Neuronal stem cell (in vitro differentiated cells): ENCODE measurements around the gene AKNAD1.

Experiments
- DNase-seq: peaks from one replicate; pipeline ENCODE4 v3.0.0-alpha.2; 2013; ENCODE audit warnings: low spot score
- H2AFZ ChIP-seq: one replicate; pipeline ENCODE4 v1.6.1; 2013; ENCODE audit warnings: mild to moderate bottlenecking, low read length, inconsistent platforms
- H2AK5ac ChIP-seq: 2 replicates; pipeline ENCODE4 v1.6.1; 2013; ENCODE audit warnings: low read depth, mild to moderate bottlenecking, inconsistent platforms, low read length, moderate library complexity, mixed read lengths
- H2BK120ac ChIP-seq: 2 replicates; pipeline ENCODE4 v1.6.1; 2013; ENCODE audit warnings: low read depth, mild to moderate bottlenecking, inconsistent platforms, low read length, moderate library complexity, mixed read lengths
- H2BK12ac ChIP-seq: one replicate; pipeline ENCODE4 v1.6.1; 2013; ENCODE audit warnings: low read length, inconsistent platforms
- H2BK15ac ChIP-seq: 2 replicates; pipeline ENCODE4 v1.6.1; 2013; ENCODE audit warnings: mild to moderate bottlenecking, low read length, inconsistent platforms, mixed read lengths
- H2BK5ac ChIP-seq: one replicate; pipeline ENCODE4 v1.6.1; 2013; ENCODE audit warnings: inconsistent platforms, mild to moderate bottlenecking, low read length, moderate library complexity
- H3K14ac ChIP-seq: one replicate; pipeline ENCODE4 v1.6.1; 2013; ENCODE audit warnings: low read length, inconsistent platforms
- H3K18ac ChIP-seq: 2 replicates; pipeline ENCODE4 v1.6.1; 2013; ENCODE audit warnings: low read length, inconsistent platforms
- H3K23ac ChIP-seq: 2 replicates; pipeline ENCODE4 v1.6.1; 2013; ENCODE audit warnings: low read depth, mild to moderate bottlenecking, mixed read lengths, low read length, inconsistent platforms; ENCODE audit not compliant: poor library complexity
- H3K27ac ChIP-seq: replicated peaks from 3 replicates; pipeline ENCODE4 v1.5.1; 2013; ENCODE audit warnings: low read length, inconsistent platforms
- H3K27me3 ChIP-seq, 3 experiments: 2 replicates each; pipeline ENCODE4 v1.6.1; 2013; ENCODE audit warnings: low read length in 3 of 3, mild to moderate bottlenecking in 2 of 3, inconsistent platforms in 1 of 3, low read depth in 1 of 3, mixed read lengths in 1 of 3, moderate library complexity in 1 of 3; ENCODE audit not compliant: control insufficient read depth in 3 of 3, insufficient read depth in 3 of 3
- H3K36me3 ChIP-seq, 2 donors: replicated peaks in 1 of 2; 2 replicates each; pipeline ENCODE4 v1.6.1; 2013; ENCODE audit warnings: low read length in 2 of 2; ENCODE audit not compliant: control insufficient read depth in 2 of 2, insufficient read depth in 2 of 2
- H3K4ac ChIP-seq: 2 replicates; pipeline ENCODE4 v1.6.1; 2013; ENCODE audit warnings: inconsistent platforms, mild to moderate bottlenecking, low read length, moderate library complexity
- H3K4me1 ChIP-seq, 2 donors: 1 replicate in 1 of 2; 2 replicates in 1 of 2; pipeline ENCODE4 v1.6.1; 2013; ENCODE audit warnings: low read length in 2 of 2, low read depth in 1 of 2; ENCODE audit not compliant: control insufficient read depth in 2 of 2, insufficient read depth in 1 of 2
- H3K4me2 ChIP-seq: one replicate; pipeline ENCODE4 v1.6.1; 2013; ENCODE audit warnings: mild to moderate bottlenecking, low read length, inconsistent platforms; ENCODE audit not compliant: insufficient read depth, poor library complexity, severe bottlenecking
- H3K4me3 ChIP-seq, 2 donors: 2 replicates each; pipeline ENCODE4 v1.5.1; 2013; ENCODE audit warnings: low read length in 2 of 2, mild to moderate bottlenecking in 2 of 2, inconsistent platforms in 1 of 2, moderate library complexity in 1 of 2
- H3K79me1 ChIP-seq: one replicate; pipeline ENCODE4 v1.6.1; 2013; ENCODE audit warnings: low read depth, mild to moderate bottlenecking, inconsistent platforms, low read length, moderate library complexity
- H3K9ac ChIP-seq: one replicate; pipeline ENCODE4 v1.6.1; 2013; ENCODE audit warnings: mild to moderate bottlenecking, low read depth, low read length, inconsistent platforms; ENCODE audit not compliant: poor library complexity
- H3K9me3 ChIP-seq, 2 donors: replicated peaks in 1 of 2; 2 replicates each; pipeline versions ENCODE3 to v1.6.1; 2013; ENCODE audit warnings: low read length in 2 of 2, mild to moderate bottlenecking in 2 of 2, inconsistent platforms in 1 of 2, low read depth in 1 of 2, mixed read lengths in 1 of 2, moderate library complexity in 1 of 2; ENCODE audit not compliant: control insufficient read depth in 2 of 2, insufficient read depth in 1 of 2
- H4K8ac ChIP-seq: one replicate; pipeline ENCODE4 v1.6.1; 2013; ENCODE audit warnings: low read depth, mild to moderate bottlenecking, inconsistent platforms, low read length, moderate library complexity
- H4K91ac ChIP-seq: one replicate; pipeline ENCODE4 v1.6.1; 2013; ENCODE audit warnings: low read length, low read depth, mild to moderate bottlenecking, inconsistent platforms; ENCODE audit not compliant: poor library complexity
- WGBS, 2 donors: extraction: QIAGEN DNeasy Blood & Tissue Kit; methylation state at CpG; one replicate each; pipeline ENCODE4 v1.1.7; 2013; ENCODE audit warnings: missing lambda C conversion rate in 2 of 2, mixed read lengths in 1 of 2; ENCODE audit not compliant: insufficient read length in 2 of 2, insufficient replicate concordance in 1 of 2; ENCODE audit errors: extremely low coverage in 2 of 2; 5-methylcytosine and 5-hydroxymethylcytosine counted together

Gene AKNAD1

DNA sequence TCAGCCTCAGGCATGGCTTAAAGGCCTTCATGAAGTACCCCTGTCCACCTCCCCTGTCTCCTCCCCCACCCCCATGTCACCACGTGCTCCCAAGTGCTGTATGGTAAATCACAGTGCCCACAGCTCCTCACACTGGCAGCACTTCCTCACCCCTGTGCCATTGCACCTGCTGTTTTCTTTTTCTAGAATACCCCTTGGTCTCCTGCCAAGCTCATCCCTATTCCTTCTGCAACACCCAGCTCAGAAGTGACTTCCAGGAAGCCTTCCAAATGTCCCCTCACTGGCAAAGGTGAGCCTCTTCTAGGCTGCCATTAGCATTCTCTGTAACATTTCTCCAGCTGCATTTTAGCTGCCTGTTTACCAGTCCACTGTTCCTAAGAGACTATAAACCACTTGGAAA lies 9.4 kb downstream of the AKNAD1 start:
- H3K27me3 ChIP-seq: peaks cover 0 to 2% (median 0%) of the 10 kb centered on the region in 3 experiments
- no peak overlapping the region for H2BK12ac ChIP-seq
- H3K4ac ChIP-seq: no peak overlapping the region
- no peak overlapping the region for H3K14ac ChIP-seq
- no peak overlapping the region for H3K4me2 ChIP-seq
- no peak overlapping the region for H3K27ac ChIP-seq
- no peak overlapping the region for H2BK120ac ChIP-seq
- no peak overlapping the region for H2BK5ac ChIP-seq
- peaks cover 2 to 7% of the 10 kb centered on the region in 2 donors for H3K4me1 ChIP-seq
- no peaks in the 10 kb centered on the region for H3K9me3 ChIP-seq
- H2AFZ ChIP-seq: no peak overlapping the region
- no peak overlapping the region for H4K8ac ChIP-seq
- no peak overlapping the region for H2AK5ac ChIP-seq
- no peak overlapping the region for H2BK15ac ChIP-seq
- H3K18ac ChIP-seq: no peak overlapping the region
- no peaks in the 10 kb centered on the region for H3K36me3 ChIP-seq
- no peak for DNase-seq
- no peaks in the 10 kb centered on the region for H3K79me1 ChIP-seq
- WGBS, 2 donors: no CpG with 5 or more reads among the region's 1 CpG
- H3K4me3 ChIP-seq: no peak overlapping the region
- H3K9ac ChIP-seq: no peak overlapping the region
- no peak overlapping the region for H4K91ac ChIP-seq
- no peak overlapping the region for H3K23ac ChIP-seq

GRCh38 chr1:108845991-108846390 lies 10.9 kb downstream of the AKNAD1 start:
- H3K23ac ChIP-seq: no peak overlapping the region
- peaks cover 0 to under 1% (median 0%) of the 10 kb centered on the region in 3 experiments for H3K27me3 ChIP-seq
- H4K91ac ChIP-seq: no peak overlapping the region
- no peak overlapping the region for H2AK5ac ChIP-seq
- H3K27ac ChIP-seq: no peak overlapping the region
- no peak overlapping the region for H2BK120ac ChIP-seq
- no peak overlapping the region for H3K9ac ChIP-seq
- no peak overlapping the region for H2BK5ac ChIP-seq
- no peaks in the 10 kb centered on the region for H3K9me3 ChIP-seq
- H4K8ac ChIP-seq: no peak overlapping the region
- no peak overlapping the region for H3K4ac ChIP-seq
- H3K18ac ChIP-seq: no peak overlapping the region
- no peaks in the 10 kb centered on the region for H3K36me3 ChIP-seq
- peaks cover 0 to 8% of the 10 kb centered on the region in 2 donors for H3K4me1 ChIP-seq
- peak overlapping the region; percentile 55 for H2AFZ ChIP-seq
- no CpG with 5 or more reads among the region's 6 CpGs for WGBS, 2 donors
- H2BK12ac ChIP-seq: no peak overlapping the region
- no peak overlapping the region for H3K4me3 ChIP-seq
- no peak for DNase-seq
- no peak overlapping the region for H2BK15ac ChIP-seq
- H3K4me2 ChIP-seq: no peak overlapping the region
- no peaks in the 10 kb centered on the region for H3K79me1 ChIP-seq
- no peak overlapping the region for H3K14ac ChIP-seq

- no peak overlapping the region for H2AK5ac ChIP-seq
- H2BK120ac ChIP-seq: no peak overlapping the region
- no peak for DNase-seq
- no peak overlapping the region for H4K8ac ChIP-seq
- peaks cover 0 to 8% of the 10 kb centered on the region in 2 donors for H3K4me1 ChIP-seq
- no peaks in the 10 kb centered on the region for H3K79me1 ChIP-seq
- no peak overlapping the region for H2BK12ac ChIP-seq
- H3K9me3 ChIP-seq: no peaks in the 10 kb centered on the region
- H3K4me3 ChIP-seq: no peak overlapping the region
- H3K27ac ChIP-seq: no peak overlapping the region
- no peaks in the 10 kb centered on the region for H3K27me3 ChIP-seq
- no peaks in the 10 kb centered on the region for H3K36me3 ChIP-seq
- no peak overlapping the region for H2BK15ac ChIP-seq
- H3K14ac ChIP-seq: no peak overlapping the region
- H3K4me2 ChIP-seq: no peak overlapping the region
- no CpG with 5 or more reads among the region's 4 CpGs for WGBS, 2 donors
- no peak overlapping the region for H3K4ac ChIP-seq
- H2AFZ ChIP-seq: peak overlapping the region; percentile 33
- no peak overlapping the region for H3K9ac ChIP-seq
- H2BK5ac ChIP-seq: no peak overlapping the region
- no peak overlapping the region for H4K91ac ChIP-seq
- no peak overlapping the region for H3K23ac ChIP-seq
- no peak overlapping the region for H3K18ac ChIP-seq
Measured at GRCh38 chr1:108845446-108845845, 11.4 kb downstream of the AKNAD1 start.

DNA sequence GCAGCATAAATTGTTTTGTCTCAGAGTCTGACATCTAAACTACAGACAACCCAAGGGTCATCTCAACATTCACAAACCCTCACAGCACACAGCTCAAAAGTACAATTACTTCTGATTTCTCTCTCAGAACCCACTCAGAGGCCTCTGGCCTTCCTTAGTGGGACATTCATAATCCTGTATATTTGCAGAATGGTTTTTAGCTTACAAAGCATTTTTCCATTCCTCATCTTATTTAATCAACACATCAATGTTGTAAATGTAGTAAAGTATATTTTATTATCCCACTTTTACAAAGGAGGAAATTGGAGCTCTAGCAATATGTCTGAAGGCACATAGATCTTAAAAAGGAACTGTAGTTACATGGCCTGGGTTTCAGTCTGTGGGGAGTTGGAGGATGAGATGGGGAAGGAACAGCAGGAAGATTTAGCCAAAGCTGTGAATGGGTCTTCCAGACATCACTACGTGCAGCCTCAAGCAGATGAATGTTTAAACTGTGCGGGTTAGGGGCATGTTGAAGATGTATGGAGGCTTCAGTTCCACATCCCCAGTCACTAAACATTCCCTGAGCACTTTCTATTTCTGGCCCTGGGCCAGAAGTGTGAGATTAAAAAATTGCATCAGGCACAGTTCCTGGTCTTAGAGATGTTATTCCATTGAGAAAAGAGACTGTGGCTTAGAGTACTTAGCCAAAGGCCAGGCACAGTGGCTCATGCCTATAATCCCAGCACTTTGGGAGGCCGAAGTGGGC lies 13.3 kb downstream of the AKNAD1 start:
- H3K23ac ChIP-seq: no peak overlapping the region
- WGBS, 2 donors: no CpG with 5 or more reads among the region's 3 CpGs
- no peak overlapping the region for H4K8ac ChIP-seq
- no peak overlapping the region for H2AFZ ChIP-seq
- no peak overlapping the region for H4K91ac ChIP-seq
- H3K18ac ChIP-seq: no peak overlapping the region
- no peaks in the 10 kb centered on the region for H3K79me1 ChIP-seq
- H3K4me3 ChIP-seq: no peak overlapping the region
- no peak for DNase-seq
- no peak overlapping the region for H2AK5ac ChIP-seq
- no peak overlapping the region for H3K4ac ChIP-seq
- peaks cover 0 to under 1% of the 10 kb centered on the region in 2 donors for H3K9me3 ChIP-seq
- H2BK15ac ChIP-seq: no peak overlapping the region
- no peak overlapping the region for H2BK5ac ChIP-seq
- no peak overlapping the region for H3K9ac ChIP-seq
- peaks cover 0 to 8% of the 10 kb centered on the region in 2 donors for H3K4me1 ChIP-seq
- H3K27ac ChIP-seq: no peak overlapping the region
- no peak overlapping the region for H3K14ac ChIP-seq
- H2BK12ac ChIP-seq: no peak overlapping the region
- no peak overlapping the region for H3K4me2 ChIP-seq
- no peaks in the 10 kb centered on the region for H3K36me3 ChIP-seq
- no peak overlapping the region for H2BK120ac ChIP-seq
- no peaks in the 10 kb centered on the region for H3K27me3 ChIP-seq
